ENCODE results near the gene SLC38A6.

DNA sequence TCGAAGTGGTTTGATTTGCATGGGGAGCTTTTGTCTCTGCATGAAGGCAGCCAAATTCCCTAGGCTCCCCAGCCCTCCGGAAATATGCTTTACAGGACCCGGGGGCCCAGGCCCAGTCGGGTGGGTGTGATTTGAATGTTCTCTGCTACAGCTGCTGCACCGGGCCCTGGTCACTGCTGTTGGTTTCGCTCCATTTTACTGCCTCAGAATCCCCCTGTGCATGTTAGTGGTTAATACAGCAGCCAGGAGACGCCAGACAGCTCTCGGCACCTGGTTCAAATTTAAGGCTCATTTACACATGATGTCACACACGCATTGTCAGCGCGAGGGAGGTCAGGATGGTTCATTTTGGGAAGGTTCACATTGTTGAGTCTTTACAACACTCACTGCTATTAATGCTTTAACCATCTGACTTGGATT, 99.6 kb downstream of the SLC38A6 start:
- TF ChIP-seq, protein P1, sequence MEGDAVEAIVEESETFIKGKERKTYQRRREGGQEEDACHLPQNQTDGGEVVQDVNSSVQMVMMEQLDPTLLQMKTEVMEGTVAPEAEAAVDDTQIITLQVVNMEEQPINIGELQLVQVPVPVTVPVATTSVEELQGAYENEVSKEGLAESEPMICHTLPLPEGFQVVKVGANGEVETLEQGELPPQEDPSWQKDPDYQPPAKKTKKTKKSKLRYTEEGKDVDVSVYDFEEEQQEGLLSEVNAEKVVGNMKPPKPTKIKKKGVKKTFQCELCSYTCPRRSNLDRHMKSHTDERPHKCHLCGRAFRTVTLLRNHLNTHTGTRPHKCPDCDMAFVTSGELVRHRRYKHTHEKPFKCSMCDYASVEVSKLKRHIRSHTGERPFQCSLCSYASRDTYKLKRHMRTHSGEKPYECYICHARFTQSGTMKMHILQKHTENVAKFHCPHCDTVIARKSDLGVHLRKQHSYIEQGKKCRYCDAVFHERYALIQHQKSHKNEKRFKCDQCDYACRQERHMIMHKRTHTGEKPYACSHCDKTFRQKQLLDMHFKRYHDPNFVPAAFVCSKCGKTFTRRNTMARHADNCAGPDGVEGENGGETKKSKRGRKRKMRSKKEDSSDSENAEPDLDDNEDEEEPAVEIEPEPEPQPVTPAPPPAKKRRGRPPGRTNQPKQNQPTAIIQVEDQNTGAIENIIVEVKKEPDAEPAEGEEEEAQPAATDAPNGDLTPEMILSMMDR (conservative IDR thresholded peaks at IDR 0.05; ENCODE audit: low read depth in 2 of 2): no peak
- no peak for TF ChIP-seq EZH2phosphoT487 (IDR thresholded peaks at IDR 0.05; ENCODE audit: unreplicated experiment)
- TF ChIP-seq POLR2AphosphoS5 (IDR thresholded peaks at IDR 0.05; ENCODE audit: low read depth): no peak
- no peak for TF ChIP-seq JUNB (IDR thresholded peaks at IDR 0.05; ENCODE audit: unreplicated experiment)
